HFF-Myc (cell line): ENCODE measurements around the gene H2AZ2.

Experiments
- DNase-seq: peaks from one replicate; pipeline ENCODE4 v3.0.0-alpha.2; 2011; ENCODE audit warnings: low read depth; ENCODE audit errors: extremely low read depth
- H3K4me3 ChIP-seq: replicated peaks from 2 replicates; pipeline ENCODE4 v1.5.1; 2011; ENCODE audit warnings: low read depth, mild to moderate bottlenecking, control low read depth, low read length
- TF ChIP-seq, protein P1 (sequence below): IDR thresholded peaks from 2 replicates; pipeline ENCODE4 v1.5.1; 2012; ENCODE audit warnings: mild to moderate bottlenecking, low read depth, low read length, control low read depth; ENCODE audit errors: missing control alignments

H2AZ2 gene

DNA sequence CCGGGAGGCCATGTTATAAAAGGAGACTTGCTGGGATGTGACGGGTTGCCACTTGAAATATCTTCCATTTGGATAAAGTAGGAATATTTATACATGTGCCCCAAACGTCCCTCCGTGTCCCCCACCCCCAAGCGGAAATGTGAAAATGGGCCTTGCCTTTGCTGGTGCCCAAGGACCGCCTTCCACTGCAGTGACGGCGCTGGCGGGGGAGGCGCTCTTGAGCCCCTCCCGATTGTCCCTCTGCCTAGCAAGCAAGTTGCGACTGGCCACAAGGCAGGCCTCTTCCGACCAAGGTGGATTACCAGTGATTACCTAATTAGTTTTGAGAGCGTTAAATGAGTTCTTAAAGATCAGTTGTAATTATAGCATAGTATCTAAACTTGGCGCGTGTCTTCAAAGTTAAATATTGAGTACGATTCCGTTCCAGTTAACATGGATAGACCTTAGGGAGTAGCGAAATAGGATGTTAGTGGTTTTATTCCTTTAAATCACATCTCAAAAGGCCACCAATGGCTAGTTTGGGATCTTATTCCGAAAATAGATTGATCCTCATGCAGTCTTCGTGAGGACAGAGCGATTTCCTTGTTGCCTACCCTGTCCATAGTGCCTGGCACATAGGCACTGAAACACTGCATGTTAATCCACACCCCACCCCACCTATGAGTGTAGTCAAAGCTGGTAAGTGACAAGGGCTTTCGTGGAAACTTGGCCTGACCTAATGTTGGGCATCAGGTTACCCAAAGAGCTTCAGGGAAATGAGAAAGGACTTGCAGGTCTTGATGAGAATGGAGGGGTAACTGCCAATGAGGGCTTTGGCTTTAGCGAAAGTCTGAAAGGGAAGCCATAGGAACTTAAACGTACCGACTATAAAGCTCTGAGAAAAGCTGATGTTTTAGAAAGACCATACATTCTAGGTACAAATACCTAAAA, 50.3 kb downstream of the H2AZ2 start:
- peak; percentile 29 for DNase-seq
- H3K4me3 ChIP-seq, result peak overlapping the region; percentile 99
- TF ChIP-seq, protein P1, sequence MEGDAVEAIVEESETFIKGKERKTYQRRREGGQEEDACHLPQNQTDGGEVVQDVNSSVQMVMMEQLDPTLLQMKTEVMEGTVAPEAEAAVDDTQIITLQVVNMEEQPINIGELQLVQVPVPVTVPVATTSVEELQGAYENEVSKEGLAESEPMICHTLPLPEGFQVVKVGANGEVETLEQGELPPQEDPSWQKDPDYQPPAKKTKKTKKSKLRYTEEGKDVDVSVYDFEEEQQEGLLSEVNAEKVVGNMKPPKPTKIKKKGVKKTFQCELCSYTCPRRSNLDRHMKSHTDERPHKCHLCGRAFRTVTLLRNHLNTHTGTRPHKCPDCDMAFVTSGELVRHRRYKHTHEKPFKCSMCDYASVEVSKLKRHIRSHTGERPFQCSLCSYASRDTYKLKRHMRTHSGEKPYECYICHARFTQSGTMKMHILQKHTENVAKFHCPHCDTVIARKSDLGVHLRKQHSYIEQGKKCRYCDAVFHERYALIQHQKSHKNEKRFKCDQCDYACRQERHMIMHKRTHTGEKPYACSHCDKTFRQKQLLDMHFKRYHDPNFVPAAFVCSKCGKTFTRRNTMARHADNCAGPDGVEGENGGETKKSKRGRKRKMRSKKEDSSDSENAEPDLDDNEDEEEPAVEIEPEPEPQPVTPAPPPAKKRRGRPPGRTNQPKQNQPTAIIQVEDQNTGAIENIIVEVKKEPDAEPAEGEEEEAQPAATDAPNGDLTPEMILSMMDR, result peak; percentile 44

DNA sequence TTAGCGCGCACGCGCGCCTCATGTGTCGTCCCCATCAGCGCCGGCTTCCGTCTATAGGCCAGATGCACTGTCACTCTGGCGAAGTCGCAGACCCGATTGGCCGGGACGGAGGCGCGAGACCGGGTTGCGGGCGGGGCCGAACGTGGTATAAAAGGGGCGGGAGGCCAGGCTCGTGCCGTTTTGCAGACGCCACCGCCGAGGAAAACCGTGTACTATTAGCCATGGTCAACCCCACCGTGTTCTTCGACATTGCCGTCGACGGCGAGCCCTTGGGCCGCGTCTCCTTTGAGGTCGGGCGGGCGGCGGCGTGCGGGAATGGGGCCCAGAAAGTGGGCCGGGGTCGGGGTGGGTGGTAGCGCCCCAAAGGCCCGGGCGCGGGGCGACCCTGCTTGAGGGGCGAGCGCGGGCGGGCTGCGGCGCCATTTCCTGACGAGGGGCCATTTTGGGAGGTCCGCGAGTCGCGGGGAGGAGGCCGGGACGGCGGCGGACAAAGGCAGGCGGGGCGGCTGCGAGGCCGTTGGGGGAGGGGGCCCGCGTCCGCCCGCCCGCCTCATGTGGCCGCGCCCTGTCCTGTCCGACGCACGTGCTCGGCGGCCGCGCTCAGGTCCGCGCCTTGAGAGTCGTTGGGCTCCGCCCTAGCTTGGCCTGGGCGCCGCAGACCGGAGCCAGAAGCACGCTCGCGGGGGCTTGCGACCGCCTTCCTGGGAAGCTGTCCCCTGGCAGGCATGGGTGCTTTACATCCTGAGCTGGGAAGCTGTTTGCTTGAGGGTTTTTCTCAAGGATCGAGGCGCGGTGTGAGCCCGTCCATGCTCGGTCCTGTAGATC, 51.2 kb downstream of the H2AZ2 start, which contains the start of gene PPIA:
Gene PPIA, plus strand, starts transcription at position 178 of the 825 bp plus-strand sequence. Its CDS starts 44 bp downstream, at position 222.
- peak within 1 kb of the TSS; percentile 99 for H3K4me3 ChIP-seq
- DNase-seq, result peak; percentile 93
- TF ChIP-seq, protein P1, result no peak

DNA sequence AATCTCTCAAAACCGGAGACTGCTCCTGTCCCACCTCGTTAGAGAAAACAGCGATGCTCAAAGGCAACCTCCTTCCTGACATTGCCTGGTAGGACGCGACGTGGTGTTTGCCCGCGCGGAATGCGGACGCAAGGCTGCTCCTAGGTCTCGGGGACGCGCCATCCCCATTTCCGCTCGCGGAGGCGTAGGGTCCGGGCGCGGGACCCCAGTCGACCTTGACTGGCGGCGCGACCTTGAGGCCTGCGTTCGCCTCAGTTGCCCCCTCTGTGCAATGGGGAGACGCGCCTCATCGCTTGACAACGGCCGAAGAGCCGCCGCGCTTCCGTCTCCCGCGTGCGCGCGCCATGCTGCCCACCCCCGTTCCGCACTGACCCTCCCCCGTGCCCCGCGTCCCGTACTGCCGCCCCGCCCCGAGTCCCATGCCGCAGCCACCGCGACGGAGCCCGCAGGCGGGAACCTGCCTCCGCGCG, 51.8 kb downstream of the H2AZ2 start:
- no peak for DNase-seq
- peak overlapping the region; percentile 99 for H3K4me3 ChIP-seq
- TF ChIP-seq, protein P1, result no peak

DNA sequence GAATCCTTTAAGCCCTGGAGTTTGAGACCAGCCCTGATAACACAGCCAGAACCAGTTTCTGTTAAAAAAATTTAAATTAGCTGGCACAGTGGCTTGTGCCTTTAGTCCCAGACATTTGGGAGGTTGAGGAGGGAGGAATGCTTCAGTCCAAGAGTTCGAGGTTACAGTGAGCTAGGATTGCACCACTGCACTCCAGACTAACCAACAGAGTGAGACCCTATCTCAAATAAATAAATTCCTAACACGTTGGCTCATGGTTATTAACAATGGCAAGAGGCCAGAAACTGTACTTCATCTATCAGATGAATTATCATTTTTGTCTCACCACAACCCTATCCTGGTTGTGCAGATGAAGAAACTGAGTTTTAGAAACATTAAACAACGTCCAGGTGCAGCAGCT, 53.6 kb downstream of the H2AZ2 start:
- TF ChIP-seq, protein P1, result no peak

DNA sequence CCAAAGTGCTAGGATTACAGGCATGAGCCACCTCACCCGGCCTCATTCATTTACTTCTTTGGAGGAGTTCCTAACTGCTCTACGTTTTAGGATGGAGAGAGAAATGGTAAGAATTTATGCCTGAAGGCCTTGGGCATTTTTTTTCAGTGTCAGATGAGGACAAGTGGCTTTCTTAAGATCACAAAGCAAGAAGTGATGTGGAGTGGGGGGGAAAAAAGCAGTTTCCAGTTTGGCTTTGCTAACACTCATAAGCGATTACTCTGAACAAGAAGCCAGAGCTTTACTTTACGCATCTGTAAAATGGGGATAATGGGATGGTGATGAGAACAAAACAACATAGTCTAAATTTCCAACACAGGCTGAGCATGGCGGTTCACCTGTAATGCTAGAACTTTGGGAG, 54.0 kb downstream of the H2AZ2 start:
- no peak for DNase-seq
- H3K4me3 ChIP-seq, result no peak overlapping the region
- TF ChIP-seq, protein P1, result no peak

More for the DNA sequence above, 53.6 kb downstream of the H2AZ2 start:
- no peak overlapping the region for H3K4me3 ChIP-seq
- no peak for DNase-seq

DNA sequence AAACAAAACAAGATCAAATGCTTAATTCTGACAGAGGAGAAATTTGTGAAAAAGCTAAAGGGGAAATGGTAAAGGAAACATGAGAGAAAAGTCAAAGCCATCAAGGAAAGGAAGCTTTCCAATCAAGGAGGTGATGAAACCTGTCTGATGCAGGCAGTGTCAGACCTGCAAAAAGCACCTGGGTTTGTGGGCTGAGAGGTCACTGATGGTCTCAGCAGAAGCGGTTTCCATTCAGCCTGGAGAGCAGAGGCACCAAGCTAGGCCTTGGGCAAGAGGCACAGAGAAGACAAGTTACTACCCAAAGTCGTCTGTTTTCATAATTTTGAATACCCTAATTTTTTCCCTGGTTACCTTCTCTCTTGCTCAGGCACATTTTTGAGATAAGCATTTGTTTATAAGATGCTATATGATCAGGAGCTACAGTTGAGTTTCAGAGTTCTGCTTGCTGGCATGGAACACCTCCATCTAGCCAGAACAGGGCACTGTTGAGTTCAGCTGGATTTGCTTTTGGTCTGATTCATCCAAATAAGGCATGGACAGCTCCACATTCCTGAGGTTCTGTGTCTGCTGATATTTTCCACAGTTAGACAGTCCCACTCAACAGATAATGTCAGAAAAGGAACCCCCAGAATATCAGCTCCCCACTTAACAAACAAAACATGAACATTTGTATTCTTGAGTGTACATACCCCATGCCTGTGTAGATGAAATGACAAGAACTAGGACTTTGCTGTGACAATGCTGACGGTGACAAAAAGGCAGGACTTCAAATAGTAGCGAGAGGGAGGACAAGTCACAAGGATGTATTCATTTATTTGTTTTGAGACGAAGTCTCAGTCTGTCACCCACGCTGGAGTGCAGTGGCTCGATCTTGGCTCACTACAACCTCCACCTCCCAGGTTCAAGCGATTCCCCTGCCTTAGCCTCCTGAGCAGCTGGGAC, 56.3 kb downstream of the H2AZ2 start:
- DNase-seq, result no peak
- no peak overlapping the region for H3K4me3 ChIP-seq
- TF ChIP-seq, protein P1, result no peak
